ENCODE data around the gene PLCL1. TPM values are rescaled to one million over a fixed set of nuclear protein-coding genes. Genes with fewer than 3 reads are reported as not detected.

PLCL1 gene
- polyA plus RNA-seq, 1 experiment = 0.09 TPM

DNA sequence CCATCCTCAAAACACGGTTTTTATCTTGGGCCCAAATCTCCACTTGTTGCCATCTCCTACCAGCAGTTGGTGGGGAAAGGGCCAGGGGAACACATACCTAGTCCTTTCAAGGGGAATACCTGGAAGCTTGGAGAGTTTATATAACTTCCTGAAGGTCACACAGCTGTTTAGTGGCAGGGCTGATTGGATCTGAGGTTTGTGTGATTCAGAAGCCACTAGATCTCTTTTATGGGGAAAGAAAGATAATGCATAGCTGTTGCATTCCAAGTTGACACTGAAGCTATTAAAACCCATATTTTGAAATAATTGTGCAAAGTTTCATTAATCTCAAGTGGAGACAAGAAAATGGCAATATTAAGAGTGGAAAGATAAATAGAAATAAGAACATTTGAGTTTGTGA is 134.2 kb downstream of the PLCL1 start:
- TF ChIP-seq, protein P1, sequence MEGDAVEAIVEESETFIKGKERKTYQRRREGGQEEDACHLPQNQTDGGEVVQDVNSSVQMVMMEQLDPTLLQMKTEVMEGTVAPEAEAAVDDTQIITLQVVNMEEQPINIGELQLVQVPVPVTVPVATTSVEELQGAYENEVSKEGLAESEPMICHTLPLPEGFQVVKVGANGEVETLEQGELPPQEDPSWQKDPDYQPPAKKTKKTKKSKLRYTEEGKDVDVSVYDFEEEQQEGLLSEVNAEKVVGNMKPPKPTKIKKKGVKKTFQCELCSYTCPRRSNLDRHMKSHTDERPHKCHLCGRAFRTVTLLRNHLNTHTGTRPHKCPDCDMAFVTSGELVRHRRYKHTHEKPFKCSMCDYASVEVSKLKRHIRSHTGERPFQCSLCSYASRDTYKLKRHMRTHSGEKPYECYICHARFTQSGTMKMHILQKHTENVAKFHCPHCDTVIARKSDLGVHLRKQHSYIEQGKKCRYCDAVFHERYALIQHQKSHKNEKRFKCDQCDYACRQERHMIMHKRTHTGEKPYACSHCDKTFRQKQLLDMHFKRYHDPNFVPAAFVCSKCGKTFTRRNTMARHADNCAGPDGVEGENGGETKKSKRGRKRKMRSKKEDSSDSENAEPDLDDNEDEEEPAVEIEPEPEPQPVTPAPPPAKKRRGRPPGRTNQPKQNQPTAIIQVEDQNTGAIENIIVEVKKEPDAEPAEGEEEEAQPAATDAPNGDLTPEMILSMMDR (IDR thresholded peaks at IDR 0.05; ENCODE audit: insufficient read depth, low read depth, low read length) = no peak
- CTCF ChIA-PET = no interaction called here
- H3K36me3 ChIP-seq (ENCODE audit: control insufficient read depth, insufficient read depth, low read length) = no peaks in the 10 kb centered on the region
- POLR2A ChIA-PET = no interaction called here
- no peak for DNase-seq (ENCODE audit: low read depth)
- H3K27me3 ChIP-seq (ENCODE audit: control insufficient read depth, insufficient read depth, low read length) = no peaks in the 10 kb centered on the region
- H3K4me3 ChIP-seq (ENCODE audit: low read depth, low read length) = no peak overlapping the region

DNA sequence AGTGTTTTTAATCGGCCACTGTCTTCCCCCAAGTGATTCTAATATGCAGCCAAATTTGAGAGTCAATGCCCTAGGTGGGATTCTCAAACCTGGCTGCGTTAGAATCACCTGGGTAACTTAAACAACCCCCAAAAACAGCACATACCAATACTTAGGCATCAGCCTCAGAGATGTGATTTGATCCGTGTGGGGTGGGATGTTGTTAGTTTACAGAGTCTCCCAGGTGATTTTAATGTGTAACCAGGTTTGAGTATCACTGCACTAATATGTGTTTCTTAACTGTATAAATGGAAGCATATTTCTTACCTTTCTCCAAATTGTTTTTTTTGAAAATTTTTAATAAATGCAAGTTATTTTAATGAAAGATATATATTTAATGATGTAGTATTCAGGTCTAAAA is 135.4 kb downstream of the PLCL1 start:
- CTCF ChIA-PET = no interaction called here
- no peak overlapping the region for H3K4me3 ChIP-seq (ENCODE audit: low read depth, low read length)
- no peaks in the 10 kb centered on the region for H3K36me3 ChIP-seq (ENCODE audit: control insufficient read depth, insufficient read depth, low read length)
- DNase-seq (ENCODE audit: low read depth) = no peak
- TF ChIP-seq, protein P1 (IDR thresholded peaks at IDR 0.05; ENCODE audit: insufficient read depth, low read depth, low read length) = no peak
- H3K27me3 ChIP-seq (ENCODE audit: control insufficient read depth, insufficient read depth, low read length) = no peaks in the 10 kb centered on the region
- POLR2A ChIA-PET = no interaction called here

DNA sequence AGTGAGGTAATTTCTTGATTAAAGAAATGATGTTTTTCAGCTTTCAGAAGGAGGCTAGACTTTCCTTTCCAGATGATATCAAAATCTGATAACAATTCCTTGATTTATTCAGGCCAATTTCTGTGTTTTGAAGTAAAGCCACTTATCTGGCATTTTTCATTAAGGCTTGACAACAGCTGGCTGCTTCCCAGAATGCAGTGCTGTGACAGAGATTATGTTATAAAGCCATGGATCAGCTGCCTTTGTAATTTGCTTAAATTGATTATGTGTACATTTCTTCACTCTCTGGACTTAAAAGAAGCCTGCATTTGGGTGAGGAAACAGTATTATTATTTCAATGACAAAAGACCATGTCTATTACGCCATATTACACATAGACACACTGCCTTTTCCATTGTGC is 136.0 kb downstream of the PLCL1 start:
- Histone ChIP-seq H3K27me3 (ENCODE audit: control insufficient read depth, insufficient read depth, low read length) (no peaks in the 10 kb centered on the region), H3K36me3 (ENCODE audit: control insufficient read depth, insufficient read depth, low read length) (no peaks in the 10 kb centered on the region), H3K4me3 (ENCODE audit: low read depth, low read length) (no peak overlapping the region)
- TF ChIP-seq, protein P1 (IDR thresholded peaks at IDR 0.05; ENCODE audit: insufficient read depth, low read depth, low read length) = no peak
- DNase-seq (ENCODE audit: low read depth) = no peak
- POLR2A ChIA-PET = no interaction called here
- CTCF ChIA-PET = no interaction called here

DNA sequence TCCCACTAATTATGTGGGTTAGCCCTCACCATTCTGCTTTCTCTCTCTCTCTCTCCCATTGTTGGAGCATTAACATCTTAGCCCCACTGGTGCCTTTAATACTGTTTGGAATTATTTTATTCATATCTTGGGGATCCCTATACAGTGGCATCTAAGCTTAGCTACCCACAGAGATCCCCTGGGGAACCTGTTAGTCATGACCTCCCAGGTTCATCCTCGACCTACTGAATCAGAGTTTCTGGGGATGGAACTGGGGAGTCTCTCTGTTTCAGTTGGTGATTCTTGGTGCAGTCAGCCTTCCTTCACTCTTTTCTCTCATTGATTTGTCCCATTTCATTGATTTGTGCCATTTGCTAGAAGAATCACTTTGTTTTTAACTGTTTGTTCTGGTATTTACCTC is 137.3 kb downstream of the PLCL1 start:
- DNase-seq (ENCODE audit: low read depth) = no peak
- no peaks in the 10 kb centered on the region for H3K27me3 ChIP-seq (ENCODE audit: control insufficient read depth, insufficient read depth, low read length)

DNA sequence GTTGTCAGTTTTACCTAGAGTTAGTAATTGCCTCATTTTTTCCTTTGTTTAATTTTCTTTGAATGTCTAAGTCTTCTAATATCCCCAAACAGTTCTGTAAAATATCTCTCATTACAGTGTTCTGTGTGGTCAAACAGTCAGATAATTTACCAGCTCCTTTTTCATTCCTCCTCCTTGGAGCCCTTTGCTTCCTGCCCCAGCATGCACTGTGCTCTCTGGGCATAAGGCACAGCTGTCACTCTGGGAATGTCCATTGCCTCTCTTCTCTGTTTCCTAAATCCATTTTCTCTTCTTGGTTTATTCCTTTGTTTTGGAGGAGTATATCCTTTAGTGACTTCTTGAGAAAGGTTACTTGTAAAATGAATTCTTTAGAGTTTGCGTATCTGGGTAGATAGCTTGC is 139.3 kb downstream of the PLCL1 start:
- TF ChIP-seq, protein P1 (IDR thresholded peaks at IDR 0.05; ENCODE audit: insufficient read depth, low read depth, low read length) = no peak
- no peak overlapping the region for H3K4me3 ChIP-seq (ENCODE audit: low read depth, low read length)
- DNase-seq (ENCODE audit: low read depth) = no peak
- POLR2A ChIA-PET = no interaction called here
- no peaks in the 10 kb centered on the region for H3K36me3 ChIP-seq (ENCODE audit: control insufficient read depth, insufficient read depth, low read length)
- CTCF ChIA-PET = no interaction called here
- H3K27me3 ChIP-seq (ENCODE audit: control insufficient read depth, insufficient read depth, low read length) = peaks cover under 1% of the 10 kb centered on the region; the same call in 1 of the 2 replicates

More for the DNA sequence above, 137.3 kb downstream of the PLCL1 start:
- ChIA-PET POLR2A (no interaction called here), CTCF (no interaction called here)
- H3K36me3 ChIP-seq (ENCODE audit: control insufficient read depth, insufficient read depth, low read length) = no peaks in the 10 kb centered on the region
- TF ChIP-seq, protein P1 (IDR thresholded peaks at IDR 0.05; ENCODE audit: insufficient read depth, low read depth, low read length) = no peak
- H3K4me3 ChIP-seq (ENCODE audit: low read depth, low read length) = no peak overlapping the region
